Breast epithelium (tissue), 3 donors: ENCODE measurements around the gene PGBD5.

Source experiments
- POLR2A ChIP-seq: fragments of 450-650 bp; IDR thresholded peaks from one replicate; pipeline ENCODE4 v1.6.1; 2016; ENCODE audit warnings: antibody characterized with exemption, mild to moderate bottlenecking, moderate library complexity
- POLR2AphosphoS5 ChIP-seq, 3 donors: sonication (generic); formaldehyde crosslinking; IDR thresholded peaks; one replicate each; pipeline ENCODE4 v1.6.1; 2017; ENCODE audit warnings: antibody characterized with exemption in 3 of 3

- TF ChIP-seq POLR2AphosphoS5 (IDR thresholded peaks at IDR 0.05) (no peak), POLR2A (no peak)
Measured at GRCh38 chr1:230312676-230313075, 113.5 kb downstream of the PGBD5 start.
